GM10266 (cell line): ENCODE measurements around the gene THAP8.

Experiments used
- DNase-seq: peaks from one replicate; pipeline ENCODE4 v3.0.0; 2012; ENCODE audit errors: extremely low spot score
- TF ChIP-seq, protein P1 (sequence below): IDR thresholded peaks from 2 replicates; pipeline ENCODE4 v1.5.1; 2012; ENCODE audit warnings: mild to moderate bottlenecking, low read depth; ENCODE audit not compliant: control insufficient read depth, insufficient read depth; ENCODE audit errors: missing control alignments

Gene THAP8

GRCh38 chr19:35986664-35987570 lies 67.2 kb downstream of the THAP8 start:
- TF ChIP-seq, protein P1, sequence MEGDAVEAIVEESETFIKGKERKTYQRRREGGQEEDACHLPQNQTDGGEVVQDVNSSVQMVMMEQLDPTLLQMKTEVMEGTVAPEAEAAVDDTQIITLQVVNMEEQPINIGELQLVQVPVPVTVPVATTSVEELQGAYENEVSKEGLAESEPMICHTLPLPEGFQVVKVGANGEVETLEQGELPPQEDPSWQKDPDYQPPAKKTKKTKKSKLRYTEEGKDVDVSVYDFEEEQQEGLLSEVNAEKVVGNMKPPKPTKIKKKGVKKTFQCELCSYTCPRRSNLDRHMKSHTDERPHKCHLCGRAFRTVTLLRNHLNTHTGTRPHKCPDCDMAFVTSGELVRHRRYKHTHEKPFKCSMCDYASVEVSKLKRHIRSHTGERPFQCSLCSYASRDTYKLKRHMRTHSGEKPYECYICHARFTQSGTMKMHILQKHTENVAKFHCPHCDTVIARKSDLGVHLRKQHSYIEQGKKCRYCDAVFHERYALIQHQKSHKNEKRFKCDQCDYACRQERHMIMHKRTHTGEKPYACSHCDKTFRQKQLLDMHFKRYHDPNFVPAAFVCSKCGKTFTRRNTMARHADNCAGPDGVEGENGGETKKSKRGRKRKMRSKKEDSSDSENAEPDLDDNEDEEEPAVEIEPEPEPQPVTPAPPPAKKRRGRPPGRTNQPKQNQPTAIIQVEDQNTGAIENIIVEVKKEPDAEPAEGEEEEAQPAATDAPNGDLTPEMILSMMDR = no peak
- DNase-seq = no peak

DNA sequence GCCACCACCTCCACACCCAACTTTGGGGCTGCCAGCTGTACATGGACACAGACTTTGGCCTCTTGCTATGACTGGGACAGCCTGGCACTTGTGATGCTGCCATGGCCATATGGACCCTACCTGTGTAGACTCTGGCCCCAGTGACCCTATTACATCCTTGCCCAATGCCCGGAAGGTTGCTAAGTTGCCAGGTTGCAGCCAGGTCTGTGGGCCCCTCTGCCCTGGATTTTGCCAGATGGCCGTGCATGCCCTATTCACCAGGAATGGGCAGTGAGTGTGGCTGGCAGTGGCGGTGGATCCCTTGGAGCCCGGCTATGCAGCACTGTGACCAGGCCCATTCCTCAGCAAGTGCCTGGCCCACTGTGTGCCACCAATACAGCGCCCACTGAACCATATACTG lies 68.0 kb downstream of the THAP8 start:
- TF ChIP-seq, protein P1 = no peak
- DNase-seq = no peak
